ENCODE measurements around the gene MRPS16. TPM values are rescaled to one million over a fixed set of nuclear protein-coding genes. Genes with fewer than 3 reads are reported as not detected.

Gene MRPS16
- total and polyA plus RNA-seq, 2 experiments from 2014 or later: 57.2 to 109 TPM

DNA sequence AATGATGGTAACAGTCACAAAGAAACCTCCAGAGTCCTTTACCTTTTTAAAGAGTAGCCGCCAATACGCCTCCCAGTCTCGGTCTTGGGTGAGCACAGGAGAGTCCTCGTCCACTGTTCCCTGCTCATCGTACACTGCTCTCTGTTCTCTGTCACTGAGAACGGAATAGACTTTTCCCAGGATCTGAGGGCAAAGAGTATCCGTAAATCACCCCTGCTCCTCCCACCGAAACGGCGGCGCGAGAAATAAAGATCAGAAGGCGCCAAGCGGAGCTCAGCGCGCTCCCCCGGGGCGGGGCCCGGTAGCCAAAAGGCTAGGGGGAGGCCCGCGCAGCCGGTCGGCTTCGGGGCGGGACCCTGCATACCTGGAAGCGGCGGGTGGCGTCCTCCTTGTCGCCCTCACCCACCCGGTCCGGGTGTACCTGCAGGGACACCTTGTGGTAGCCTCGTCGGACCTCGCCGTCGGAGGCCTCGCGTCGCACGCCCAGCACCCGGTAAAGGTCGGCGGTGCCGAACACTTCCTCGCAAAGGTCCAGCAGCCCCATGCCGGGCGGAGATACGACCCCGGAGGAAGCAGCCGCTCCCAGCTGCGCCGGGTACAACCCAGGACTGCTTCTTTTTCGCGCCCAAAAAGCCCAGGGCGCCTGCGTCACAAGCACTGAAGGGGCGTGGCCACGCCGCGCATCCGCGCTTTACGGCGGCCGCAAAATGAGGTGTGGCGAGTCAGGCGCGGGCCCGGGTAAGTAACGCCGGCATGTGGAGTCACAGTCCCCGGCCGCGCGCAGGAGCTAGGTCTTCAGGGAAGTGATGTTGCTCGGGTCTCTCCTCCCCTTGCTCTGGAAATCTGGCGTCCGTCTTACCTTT is 5.6 kb downstream of the MRPS16 start, which contains the start of gene DNAJC9:
DNAJC9 (minus strand) TSS at position 610 of the 863 bp plus-strand sequence; CDS start at position 544, 66 bp downstream.
- peak within 1 kb of the TSS; percentile 64 for H3K27ac ChIP-seq
- WGBS, 2 experiments (ENCODE audit: low coverage in 1 of 2, low lambda C conversion rate in 2 of 2, missing lambda C conversion rate in 2 of 2): 0 to 1% methylated on average over 72 to 78 of the region's 78 CpGs
- H3K27me3 ChIP-seq (replicated peaks; ENCODE audit: insufficient read depth): no peaks in the 10 kb centered on the region
- peaks cover 17% of the 10 kb centered on the region for H3K36me3 ChIP-seq (ENCODE audit: low read depth)
- no peaks in the 10 kb centered on the region for H3K9me3 ChIP-seq (ENCODE audit: low read depth)
- in situ Hi-C loops (cut with MboI): no loop called here
- H3K4me2 ChIP-seq (ENCODE audit: unreplicated experiment): peak within 1 kb of the TSS; percentile 96
- peak within 1 kb of the TSS; percentile 78 for H3K4me3 ChIP-seq
- peak within 1 kb of the TSS; percentile 77 for H2AFZ ChIP-seq
- peaks cover 29% of the 10 kb centered on the region for H3K4me1 ChIP-seq (ENCODE audit: insufficient read depth)
- H3K79me2 ChIP-seq (ENCODE audit: insufficient read depth): peaks cover 91% of the 10 kb centered on the region
- H3K9me2 ChIP-seq (ENCODE audit: insufficient read depth): no peaks in the 10 kb centered on the region
- DNase-seq: peak; percentile 98
- peak within 1 kb of the TSS; percentile 81 for H3K9ac ChIP-seq
- H3F3A ChIP-seq (ENCODE audit: insufficient read depth): peaks cover 18% of the 10 kb centered on the region; the same call in 1 of the 2 replicates
- TF ChIP-seq EZH2phosphoT487 (IDR thresholded peaks at IDR 0.05; ENCODE audit: insufficient read depth, low read depth) (no peak), EZH2 (IDR thresholded peaks at IDR 0.05; ENCODE audit: insufficient read depth, poor library complexity, severe bottlenecking) (no peak)
- no peaks in the 10 kb centered on the region for H4K20me1 ChIP-seq (ENCODE audit: insufficient read depth)

DNA sequence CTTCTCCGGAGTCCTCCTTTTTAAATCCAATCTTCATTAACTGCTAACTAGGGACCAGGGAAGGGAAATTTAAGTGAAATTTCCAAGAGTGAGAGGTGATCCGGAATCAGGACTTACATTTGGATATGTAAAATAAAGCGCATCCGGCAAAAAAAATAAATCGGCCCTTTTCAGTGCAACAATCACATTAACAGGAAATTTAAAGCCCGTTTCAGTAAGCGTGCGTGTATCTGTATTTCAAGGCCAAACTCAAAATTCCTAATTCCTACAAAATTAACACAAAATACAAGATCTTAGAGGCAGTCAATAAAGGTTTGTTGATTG is 6.2 kb downstream of the MRPS16 start:
- Histone ChIP-seq H3K27ac (peak overlapping the region; percentile 64), H3K9me3 (ENCODE audit: low read depth) (no peaks in the 10 kb centered on the region), H3F3A (ENCODE audit: insufficient read depth) (peaks cover 18% of the 10 kb centered on the region; the same call in 1 of the 2 replicates), H3K4me3 (peak overlapping the region; percentile 78), H3K4me1 (ENCODE audit: insufficient read depth) (peaks cover 25% of the 10 kb centered on the region), H2AFZ (peak overlapping the region; percentile 70), H3K36me3 (ENCODE audit: low read depth) (peaks cover 23% of the 10 kb centered on the region), H3K79me2 (ENCODE audit: insufficient read depth) (peaks cover 90% of the 10 kb centered on the region), H3K9ac (peak overlapping the region; percentile 81), H3K27me3 (replicated peaks; ENCODE audit: insufficient read depth) (no peaks in the 10 kb centered on the region), H3K9me2 (ENCODE audit: insufficient read depth) (no peaks in the 10 kb centered on the region), H3K4me2 (ENCODE audit: unreplicated experiment) (peak overlapping the region; percentile 96), H4K20me1 (ENCODE audit: insufficient read depth) (no peaks in the 10 kb centered on the region)
- in situ Hi-C loops (cut with MboI): no loop called here
- TF ChIP-seq EZH2 (IDR thresholded peaks at IDR 0.05; ENCODE audit: insufficient read depth, poor library complexity, severe bottlenecking) (no peak), EZH2phosphoT487 (IDR thresholded peaks at IDR 0.05; ENCODE audit: insufficient read depth, low read depth) (no peak)
- 2% methylated on average over 8 of the region's 8 CpGs for WGBS, 2 experiments (ENCODE audit: low coverage in 1 of 2, low lambda C conversion rate in 2 of 2, missing lambda C conversion rate in 2 of 2)
- DNase-seq: peak; percentile 33

DNA sequence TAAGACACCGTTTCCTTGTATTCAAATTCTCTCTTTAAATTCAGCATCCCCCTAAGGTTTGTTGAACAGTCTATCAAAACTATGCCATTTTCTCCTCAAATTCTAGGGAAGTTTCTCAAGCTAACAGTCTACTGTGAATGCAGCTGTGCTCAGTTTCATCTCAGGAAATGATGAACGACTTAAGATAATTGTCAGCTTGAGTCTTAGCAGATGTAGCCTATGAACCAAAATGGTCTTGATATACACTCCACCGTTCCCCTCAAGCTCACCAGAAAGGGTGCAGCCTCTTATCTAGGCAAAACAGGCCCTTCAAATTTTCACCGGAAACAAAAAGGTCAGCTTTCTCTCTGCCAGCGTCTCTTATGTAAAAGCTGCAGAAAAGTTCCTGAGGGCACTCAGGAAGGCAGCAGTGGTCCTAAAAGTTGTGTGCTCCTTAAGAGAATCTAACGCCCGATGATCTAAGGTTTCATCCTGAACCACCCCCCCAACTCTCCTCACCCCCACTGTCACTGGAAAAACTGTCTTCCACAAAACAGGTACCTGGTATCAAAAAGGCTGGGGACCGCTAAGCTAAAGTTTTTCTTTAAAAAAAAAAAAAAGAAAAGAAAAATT is 7.5 kb downstream of the MRPS16 start:
- peak; percentile 12 for DNase-seq
- in situ Hi-C loops (cut with MboI): no loop called here
- Histone ChIP-seq H3K9ac (peak overlapping the region; percentile 81), H3F3A (ENCODE audit: insufficient read depth) (peaks cover 22% of the 10 kb centered on the region), H3K4me3 (peak overlapping the region; percentile 78), H3K36me3 (ENCODE audit: low read depth) (peaks cover 27% of the 10 kb centered on the region), H2AFZ (peak overlapping the region; percentile 70), H3K79me2 (ENCODE audit: insufficient read depth) (peaks cover 85% of the 10 kb centered on the region), H3K9me2 (ENCODE audit: insufficient read depth) (no peaks in the 10 kb centered on the region), H3K4me1 (ENCODE audit: insufficient read depth) (peaks cover 19% of the 10 kb centered on the region), H4K20me1 (ENCODE audit: insufficient read depth) (no peaks in the 10 kb centered on the region), H3K4me2 (ENCODE audit: unreplicated experiment) (peak overlapping the region; percentile 96), H3K27me3 (replicated peaks; ENCODE audit: insufficient read depth) (no peaks in the 10 kb centered on the region), H3K9me3 (ENCODE audit: low read depth) (no peaks in the 10 kb centered on the region), H3K27ac (0 out of 2 replicates have a peak overlapping the region, but pooled peaks have one; percentile 64)
- WGBS, 2 experiments (ENCODE audit: low coverage in 1 of 2, low lambda C conversion rate in 2 of 2, missing lambda C conversion rate in 2 of 2): 54 to 56% methylated on average over 7 to 8 of the region's 8 CpGs
- no peak for TF ChIP-seq EZH2 (IDR thresholded peaks at IDR 0.05; ENCODE audit: insufficient read depth, poor library complexity, severe bottlenecking)
- TF ChIP-seq EZH2phosphoT487 (IDR thresholded peaks at IDR 0.05; ENCODE audit: insufficient read depth, low read depth): no peak

DNA sequence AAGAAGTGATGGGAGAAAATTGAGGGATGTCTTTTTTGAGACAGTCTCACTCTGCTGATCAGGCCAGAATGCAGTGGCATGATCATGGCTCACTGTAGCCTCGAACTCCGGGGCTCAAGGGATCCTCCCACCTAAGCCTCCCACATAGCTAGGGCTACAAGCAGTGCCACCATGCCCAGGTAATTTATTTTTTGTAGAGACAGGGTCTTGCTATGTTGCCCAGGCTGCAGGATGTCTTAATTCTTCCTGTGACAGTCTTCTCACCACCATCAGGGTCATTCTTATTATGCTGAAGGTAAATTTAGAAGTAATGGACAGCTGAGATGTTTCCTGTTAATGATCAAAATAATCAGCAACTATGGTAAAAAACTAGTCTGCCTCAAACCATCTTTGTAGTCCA is 12.5 kb downstream of the MRPS16 start:
- H3K9ac ChIP-seq: no peak overlapping the region
- H3K4me2 ChIP-seq (ENCODE audit: unreplicated experiment): no peak overlapping the region
- in situ Hi-C loops (cut with MboI): no loop called here
- no peak for TF ChIP-seq EZH2phosphoT487 (IDR thresholded peaks at IDR 0.05; ENCODE audit: insufficient read depth, low read depth)
- TF ChIP-seq EZH2 (IDR thresholded peaks at IDR 0.05; ENCODE audit: insufficient read depth, poor library complexity, severe bottlenecking): no peak
- H3K27me3 ChIP-seq (replicated peaks; ENCODE audit: insufficient read depth): no peaks in the 10 kb centered on the region
- no peaks in the 10 kb centered on the region for H4K20me1 ChIP-seq (ENCODE audit: insufficient read depth)
- peaks cover 43% of the 10 kb centered on the region for H3K36me3 ChIP-seq (ENCODE audit: low read depth)
- H3K4me3 ChIP-seq: no peak overlapping the region
- H3K9me3 ChIP-seq (ENCODE audit: low read depth): no peaks in the 10 kb centered on the region
- whole genome bisulfite sequencing, 2 experiments (ENCODE audit: low coverage in 1 of 2, low lambda C conversion rate in 2 of 2, missing lambda C conversion rate in 2 of 2): 96 to 100% methylated on average over 2 of the region's 2 CpGs
- H3K27ac ChIP-seq: no peak overlapping the region
- H3K9me2 ChIP-seq (ENCODE audit: insufficient read depth): no peaks in the 10 kb centered on the region
- peaks cover 4% of the 10 kb centered on the region; the same call in 1 of the 2 replicates for H3F3A ChIP-seq (ENCODE audit: insufficient read depth)
- H2AFZ ChIP-seq: no peak overlapping the region
- peaks cover 42% of the 10 kb centered on the region for H3K79me2 ChIP-seq (ENCODE audit: insufficient read depth)
- peaks cover 3% of the 10 kb centered on the region for H3K4me1 ChIP-seq (ENCODE audit: insufficient read depth)
- DNase-seq: no peak

Measured in GM23248 (cell line).